Measurements from ENCODE around the gene ZNF341. TPM values are rescaled to one million over a fixed set of nuclear protein-coding genes. Genes with fewer than 3 reads are reported as not detected.

ZNF341 gene
- polyA plus RNA-seq, 1 donor (not counting 4 experiments of a cell fraction or from before 2014, with no cell fraction given), result 1.7 TPM

GRCh38 chr20:33765592-33765991, 33.8 kb downstream of the ZNF341 start:
- Histone ChIP-seq H3K79me2 (ENCODE audit: control insufficient read depth, insufficient read depth, low read length) (no peaks in the 10 kb centered on the region), H4K20me1 (ENCODE audit: control insufficient read depth, extremely low read depth, insufficient read depth, low read length) (no peaks in the 10 kb centered on the region), H3K9ac (ENCODE audit: control insufficient read depth, extremely low read depth, insufficient read depth, low read length) (no peak overlapping the region), H3K27me3 (ENCODE audit: control insufficient read depth, extremely low read depth, insufficient read depth, low read length) (no peaks in the 10 kb centered on the region), H3K4me2 (ENCODE audit: control insufficient read depth, extremely low read depth, insufficient read depth, low read depth, low read length) (no peak overlapping the region), H3K9me1 (ENCODE audit: control insufficient read depth, extremely low read depth, insufficient read depth, low read length) (no peaks in the 10 kb centered on the region), H3K9me3 (ENCODE audit: control insufficient read depth, low read depth, low read length) (no peaks in the 10 kb centered on the region), H3K36me3 (ENCODE audit: control insufficient read depth in 2 of 2, extremely low read depth in 1 of 2, insufficient read depth in 2 of 2, low read length in 2 of 2) (peaks cover 0 to 9% of the 10 kb centered on the region in 2 experiments), H3K4me3 (ENCODE audit: control insufficient read depth in 2 of 3, extremely low read depth in 1 of 3, insufficient read depth in 2 of 3, low read depth in 1 of 3, low read length in 3 of 3) (no peak overlapping the region), H2AFZ (ENCODE audit: control insufficient read depth, low read length) (no peak overlapping the region), H3K4me1 (ENCODE audit: control insufficient read depth, extremely low read depth, insufficient read depth, low read length) (no peaks in the 10 kb centered on the region), H3K27ac (ENCODE audit: control insufficient read depth, insufficient read depth, low read length) (no peak overlapping the region)
- no peak for DNase-seq (ENCODE audit: low read depth, low spot score)
- TF ChIP-seq CTCF (optimal IDR thresholded peaks at IDR 0.05 in 1 of 3, IDR thresholded peaks at IDR 0.05 in 1 of 3, conservative IDR thresholded peaks at IDR 0.05 in 1 of 3; ENCODE audit: extremely low read depth in 1 of 3, insufficient read depth in 2 of 3, low read length in 3 of 3) (no peak), EZH2 (IDR thresholded peaks at IDR 0.05; ENCODE audit: low read length) (no peak)
- dilution Hi-C loops (cut with MboI; ENCODE audit: extremely low pct_ligation_motif_present, low sequenced_read_pairs), result no loop called here
- no peak for FAIRE-seq

GRCh38 chr20:33766686-33767085, 34.9 kb downstream of the ZNF341 start:
- TF ChIP-seq EZH2 (IDR thresholded peaks at IDR 0.05; ENCODE audit: low read length) (no peak), CTCF (optimal IDR thresholded peaks at IDR 0.05 in 1 of 3, IDR thresholded peaks at IDR 0.05 in 1 of 3, conservative IDR thresholded peaks at IDR 0.05 in 1 of 3; ENCODE audit: extremely low read depth in 1 of 3, insufficient read depth in 2 of 3, low read length in 3 of 3) (no peak)
- Histone ChIP-seq H2AFZ (ENCODE audit: control insufficient read depth, low read length) (no peak overlapping the region), H3K79me2 (ENCODE audit: control insufficient read depth, insufficient read depth, low read length) (no peaks in the 10 kb centered on the region), H3K9ac (ENCODE audit: control insufficient read depth, extremely low read depth, insufficient read depth, low read length) (no peak overlapping the region), H3K27ac (ENCODE audit: control insufficient read depth, insufficient read depth, low read length) (no peak overlapping the region), H4K20me1 (ENCODE audit: control insufficient read depth, extremely low read depth, insufficient read depth, low read length) (no peaks in the 10 kb centered on the region), H3K9me1 (ENCODE audit: control insufficient read depth, extremely low read depth, insufficient read depth, low read length) (no peaks in the 10 kb centered on the region), H3K9me3 (ENCODE audit: control insufficient read depth, low read depth, low read length) (no peaks in the 10 kb centered on the region), H3K4me1 (ENCODE audit: control insufficient read depth, extremely low read depth, insufficient read depth, low read length) (no peaks in the 10 kb centered on the region), H3K36me3 (ENCODE audit: control insufficient read depth in 2 of 2, extremely low read depth in 1 of 2, insufficient read depth in 2 of 2, low read length in 2 of 2) (peaks cover 0 to 9% of the 10 kb centered on the region in 2 experiments), H3K27me3 (ENCODE audit: control insufficient read depth, extremely low read depth, insufficient read depth, low read length) (no peaks in the 10 kb centered on the region), H3K4me3 (ENCODE audit: control insufficient read depth in 2 of 3, extremely low read depth in 1 of 3, insufficient read depth in 2 of 3, low read depth in 1 of 3, low read length in 3 of 3) (no peak overlapping the region), H3K4me2 (ENCODE audit: control insufficient read depth, extremely low read depth, insufficient read depth, low read depth, low read length) (no peak overlapping the region)
- DNase-seq (ENCODE audit: low read depth, low spot score) (no peak), FAIRE-seq (no peak)
- dilution Hi-C loops (cut with MboI; ENCODE audit: extremely low pct_ligation_motif_present, low sequenced_read_pairs), result no loop called here

All from keratinocyte (primary cell).